Right lung (tissue), 5 donors: ENCODE data around the gene CYTH3. TPM values are rescaled to one million over a fixed set of nuclear protein-coding genes. Genes with fewer than 3 reads are reported as not detected.

Experiments used
- DNase-seq, 2 donors: peaks; one replicate each; pipeline ENCODE4 v3.0.0-alpha.2; 2013
- polyA plus RNA-seq, 5 donors: library from polyadenylated mRNA; unstranded; fragments of 120-200 nt; gene quantifications; one replicate each; pipeline versions ENCODE4 v1.2.1 to v1.2.3, GENCODE V29; 2013; ENCODE audit warnings: inconsistent platforms in 1 of 5, low replicate concordance in 1 of 5; ENCODE audit not compliant: insufficient read length in 5 of 5, insufficient read depth in 1 of 5

Gene CYTH3
- polyA plus RNA-seq, 5 donors = 20.3 to 28.5 (median 27.5) TPM

- DNase-seq = no peak
Measured at GRCh38 chr7:6260291-6261187, 11.9 kb downstream of the CYTH3 start.

GRCh38 chr7:6259257-6259656 lies 13.2 kb downstream of the CYTH3 start:
- DNase-seq = no peak

- peak in 1 of 2 donors; percentile 38 for DNase-seq
Measured at GRCh38 chr7:6258440-6259182, 13.8 kb downstream of the CYTH3 start.

DNA sequence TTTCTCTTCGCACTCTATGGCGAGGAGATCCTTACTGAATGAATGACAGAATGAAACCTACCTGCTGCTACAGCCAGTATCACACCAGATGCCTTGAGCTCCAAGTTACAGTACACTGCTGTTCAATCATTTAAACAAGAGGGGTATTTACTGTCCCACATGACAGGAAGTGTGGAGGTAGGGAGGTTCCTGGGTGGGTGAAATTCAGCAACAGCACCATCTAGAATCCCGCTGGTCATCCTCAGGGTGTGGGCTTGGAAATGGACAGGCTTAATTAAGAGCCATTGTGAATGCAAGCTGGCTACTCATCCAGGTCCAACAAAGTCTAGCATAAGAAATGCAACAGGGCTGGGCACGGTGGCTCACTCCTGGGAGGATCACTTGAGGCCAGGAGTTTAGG lies 14.7 kb downstream of the CYTH3 start:
- no peak for DNase-seq

GRCh38 chr7:6256677-6257535 lies 15.5 kb downstream of the CYTH3 start:
- no peak for DNase-seq

GRCh38 chr7:6256109-6256483 lies 16.3 kb downstream of the CYTH3 start:
- no peak for DNase-seq

GRCh38 chr7:6254866-6255265 lies 17.6 kb downstream of the CYTH3 start:
- no peak for DNase-seq

DNA sequence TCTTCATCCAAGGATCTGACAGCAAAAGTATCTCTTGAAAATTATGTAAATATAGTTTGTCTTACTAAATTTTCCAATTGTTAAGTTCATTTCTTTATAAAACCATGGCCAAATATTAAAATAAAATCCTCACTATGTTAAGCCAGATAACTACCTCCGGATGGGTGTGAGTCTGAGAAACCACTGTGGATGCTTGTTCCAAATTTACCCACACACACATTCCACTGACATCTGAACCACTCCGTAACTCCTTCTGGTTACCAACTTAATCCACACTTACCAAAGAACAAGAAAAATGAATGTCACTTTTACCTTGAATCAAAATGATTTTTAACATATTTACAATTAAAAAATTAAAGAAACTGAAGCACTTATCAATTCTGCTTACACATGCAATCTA lies 19.7 kb downstream of the CYTH3 start:
- no peak for DNase-seq

DNA sequence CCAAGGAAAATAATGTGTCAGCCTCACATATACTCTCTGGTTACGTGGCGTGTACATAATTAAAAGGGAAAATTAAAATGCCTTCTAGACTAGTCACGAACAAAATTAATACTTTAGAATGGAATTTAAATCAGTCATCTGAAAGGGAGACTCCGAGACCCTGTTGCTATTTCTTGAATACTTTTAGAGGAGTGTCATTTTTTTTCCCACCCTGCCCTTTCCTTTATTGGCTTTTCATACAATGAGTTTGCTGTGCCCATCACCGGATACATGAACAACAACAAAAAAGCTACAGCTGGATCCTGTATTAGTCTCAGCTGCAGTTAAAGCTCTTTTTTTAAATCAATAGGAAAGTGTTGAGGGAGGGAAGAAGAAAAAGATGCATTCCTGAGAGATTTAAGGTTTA lies 20.1 kb downstream of the CYTH3 start:
- DNase-seq = no peak

DNA sequence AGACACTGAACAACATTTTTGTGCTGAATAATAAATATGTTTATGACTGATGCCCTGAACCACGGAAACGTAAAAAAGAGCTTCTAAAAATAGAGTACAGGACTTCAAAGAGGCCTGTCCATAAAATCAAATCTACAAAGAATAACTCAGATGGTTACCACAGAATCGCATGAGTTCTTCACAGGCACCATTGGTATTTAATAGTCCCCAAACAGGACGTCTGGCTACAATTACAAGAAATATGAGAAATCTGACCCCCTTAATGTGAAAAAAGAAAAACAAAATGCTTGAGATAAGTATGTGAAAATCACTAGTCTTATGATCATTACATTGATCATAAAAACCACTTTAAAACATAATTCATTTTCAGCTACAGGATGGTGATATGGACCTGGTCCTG lies 20.8 kb downstream of the CYTH3 start:
- no peak for DNase-seq

GRCh38 chr7:6250364-6250833 lies 22.0 kb downstream of the CYTH3 start:
- no peak for DNase-seq

- no peak for DNase-seq
Measured at GRCh38 chr7:6249043-6249442, 23.4 kb downstream of the CYTH3 start.

- DNase-seq = no peak
Measured at GRCh38 chr7:6248581-6248980, 23.8 kb downstream of the CYTH3 start.

- DNase-seq = no peak
Measured at GRCh38 chr7:6246251-6246917, 26.0 kb downstream of the CYTH3 start.

GRCh38 chr7:6244021-6244420 lies 28.4 kb downstream of the CYTH3 start:
- no peak for DNase-seq

GRCh38 chr7:6243168-6243567 lies 29.3 kb downstream of the CYTH3 start:
- no peak for DNase-seq

GRCh38 chr7:6242561-6242960 lies 29.9 kb downstream of the CYTH3 start:
- DNase-seq = no peak

- no peak for DNase-seq
Measured at GRCh38 chr7:6241607-6241973, 30.8 kb downstream of the CYTH3 start.

DNA sequence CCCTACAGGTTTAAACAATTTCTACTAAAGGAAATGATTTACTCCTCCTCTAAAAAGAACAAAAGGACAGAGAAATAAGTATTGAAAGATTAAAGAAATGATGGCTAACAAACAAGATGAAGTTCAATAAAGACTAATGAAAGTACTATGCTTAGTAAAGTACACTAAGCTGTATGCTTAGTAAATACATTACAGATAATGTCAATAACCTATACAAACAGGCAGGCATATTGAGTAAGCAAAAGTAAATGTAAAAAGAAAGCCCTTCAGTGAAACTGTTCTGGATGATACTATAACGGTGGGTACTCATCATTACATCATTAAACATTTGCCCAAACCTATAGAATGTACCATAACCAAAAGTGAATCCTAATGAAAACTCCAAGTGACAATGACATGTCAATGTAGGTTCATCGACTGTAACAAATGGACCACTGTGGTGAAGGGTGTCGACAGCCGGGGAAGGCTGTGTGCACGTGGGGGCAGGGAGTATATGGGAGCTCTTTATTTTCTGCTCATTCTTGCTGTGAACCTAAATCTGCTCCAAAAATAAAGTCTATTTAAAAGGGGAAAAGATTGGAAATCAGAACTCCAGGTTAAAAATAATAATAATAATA lies 34.0 kb downstream of the CYTH3 start:
- no peak for DNase-seq

DNA sequence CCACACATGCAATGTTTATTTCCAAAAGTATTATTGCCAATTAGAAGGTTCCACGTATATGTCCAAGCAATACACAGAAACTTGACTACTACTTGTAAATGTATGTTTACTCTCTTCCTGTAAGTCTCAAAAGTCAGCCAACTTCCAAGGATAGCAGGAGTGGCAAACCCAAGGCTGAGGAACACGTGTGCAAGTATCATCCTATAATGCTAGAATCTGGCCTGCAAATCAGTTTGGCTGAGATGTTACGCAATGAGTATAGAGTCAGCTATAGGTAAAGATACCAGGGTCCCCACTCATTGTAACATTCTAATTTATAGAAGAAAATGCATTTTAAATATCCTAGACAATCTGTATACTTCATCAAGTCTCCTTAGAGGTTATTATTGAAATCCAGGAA lies 34.7 kb downstream of the CYTH3 start:
- no peak for DNase-seq

DNA sequence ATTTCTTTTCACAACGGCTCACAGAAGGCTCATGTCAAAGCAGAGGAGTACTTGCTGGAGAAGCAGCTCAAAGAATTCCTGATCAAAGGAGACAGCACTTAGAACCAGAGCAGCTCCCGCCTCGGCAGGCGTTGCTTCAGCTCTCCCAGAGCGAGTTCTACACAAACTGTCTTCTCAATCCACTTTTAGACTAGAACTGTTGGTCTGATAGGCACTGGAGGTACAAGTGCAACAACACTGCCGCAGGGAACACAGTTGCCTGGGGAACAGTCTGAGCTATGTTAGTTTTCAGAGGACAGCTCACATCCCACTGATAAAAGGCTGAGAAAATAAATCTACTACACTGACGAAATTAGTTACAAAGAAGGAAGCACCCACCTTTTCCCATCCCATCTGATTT lies 35.4 kb downstream of the CYTH3 start:
- no peak for DNase-seq
